SIG-M5 (cell line): Measurements from ENCODE around the gene WNT7B.
"Not testable (repeated sequence)": the region's sequence is repeated elsewhere in the genome, so short reads cannot be mapped to it uniquely, and the experiment has no call there.

Source experiments
- DNase-seq: peaks from one replicate; lab custom pipeline; 2025; lab: John Stamatoyannopoulos, UW

The WNT7B gene

DNA sequence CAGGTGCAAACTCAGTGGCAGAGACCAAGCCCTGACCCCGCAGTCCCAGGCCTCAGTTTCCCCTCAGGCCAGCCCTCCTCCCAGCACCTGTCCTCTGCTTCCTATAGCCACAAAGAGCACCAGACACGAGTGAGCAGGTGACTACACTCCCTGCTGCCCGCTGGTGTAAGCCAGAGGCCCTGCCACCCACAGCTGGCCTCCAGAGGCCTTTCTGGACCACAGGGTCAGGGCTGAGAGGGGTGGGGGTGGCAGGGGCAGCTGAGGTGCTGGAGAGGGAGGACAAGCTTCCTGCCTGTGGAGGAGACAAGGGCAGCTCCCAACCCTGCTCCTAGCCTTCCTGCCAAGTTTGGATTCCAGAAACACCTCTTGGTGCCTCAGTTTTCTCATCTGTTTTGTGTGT lies 31.3 kb upstream of the WNT7B start:
- DNase-seq = no peak

DNA sequence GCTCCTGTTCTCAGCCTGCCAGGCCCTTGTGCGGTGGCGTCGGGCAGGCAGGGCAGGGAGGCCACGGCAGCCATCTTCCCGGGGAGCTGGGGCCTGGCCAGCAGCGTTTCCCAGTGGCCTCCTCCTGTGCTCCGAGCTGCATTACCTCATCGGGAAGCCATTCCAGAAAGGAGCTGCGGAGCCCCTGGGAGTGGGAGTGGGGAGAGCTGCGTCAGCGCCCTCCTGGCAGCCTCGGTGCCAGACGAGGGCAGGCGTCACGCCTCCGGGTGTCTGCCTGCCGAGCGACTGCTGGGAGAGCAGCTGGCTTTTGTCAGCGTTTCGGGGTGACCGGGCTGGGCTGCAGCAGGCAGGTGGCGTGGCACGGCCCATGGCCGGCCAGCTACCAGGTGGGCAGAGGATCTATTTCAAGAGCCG lies 30.9 kb upstream of the WNT7B start:
- DNase-seq = no peak

DNA sequence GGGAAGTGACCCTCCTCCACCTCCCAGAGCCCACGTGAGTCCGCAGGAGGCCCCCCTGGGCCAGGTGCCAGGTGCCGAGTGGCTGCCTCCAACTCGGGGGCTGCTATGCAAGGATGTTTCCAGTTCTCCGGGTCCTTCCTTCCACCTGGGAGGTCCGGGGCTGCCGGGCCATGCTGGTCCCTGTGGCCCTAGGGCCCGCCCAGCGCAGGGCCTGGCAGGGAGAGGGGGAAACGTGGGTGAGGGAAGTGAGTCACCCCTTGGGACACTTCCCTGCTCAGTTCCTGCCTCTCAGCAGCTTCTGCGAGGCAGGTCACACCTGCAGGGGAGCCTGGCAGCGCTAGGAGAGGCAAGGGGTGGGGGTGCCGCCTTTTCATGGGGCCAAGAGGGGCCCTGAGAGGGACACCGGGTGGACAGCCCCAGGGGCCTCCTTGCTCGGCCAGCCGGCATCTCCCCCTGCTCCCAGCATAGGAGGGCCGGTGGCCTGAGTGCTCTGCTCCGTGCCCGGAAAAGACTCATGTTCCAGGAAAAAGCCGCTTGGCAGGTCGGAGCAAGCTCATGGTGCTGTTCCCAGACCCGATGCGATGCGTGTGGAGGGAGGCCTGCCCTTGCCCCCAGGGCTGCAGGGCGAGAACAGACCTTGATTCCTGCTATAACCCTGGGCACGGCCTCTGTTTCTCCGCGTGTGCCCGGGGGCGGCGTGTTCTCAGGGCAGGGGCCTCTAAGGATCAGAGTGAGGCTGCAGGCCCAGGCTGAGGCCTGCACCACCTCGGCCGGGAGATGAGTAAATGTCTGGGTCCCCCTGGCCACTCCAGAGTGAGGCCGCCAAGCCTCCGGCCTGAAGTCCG lies 30.3 kb upstream of the WNT7B start:
- DNase-seq = no peak

DNA sequence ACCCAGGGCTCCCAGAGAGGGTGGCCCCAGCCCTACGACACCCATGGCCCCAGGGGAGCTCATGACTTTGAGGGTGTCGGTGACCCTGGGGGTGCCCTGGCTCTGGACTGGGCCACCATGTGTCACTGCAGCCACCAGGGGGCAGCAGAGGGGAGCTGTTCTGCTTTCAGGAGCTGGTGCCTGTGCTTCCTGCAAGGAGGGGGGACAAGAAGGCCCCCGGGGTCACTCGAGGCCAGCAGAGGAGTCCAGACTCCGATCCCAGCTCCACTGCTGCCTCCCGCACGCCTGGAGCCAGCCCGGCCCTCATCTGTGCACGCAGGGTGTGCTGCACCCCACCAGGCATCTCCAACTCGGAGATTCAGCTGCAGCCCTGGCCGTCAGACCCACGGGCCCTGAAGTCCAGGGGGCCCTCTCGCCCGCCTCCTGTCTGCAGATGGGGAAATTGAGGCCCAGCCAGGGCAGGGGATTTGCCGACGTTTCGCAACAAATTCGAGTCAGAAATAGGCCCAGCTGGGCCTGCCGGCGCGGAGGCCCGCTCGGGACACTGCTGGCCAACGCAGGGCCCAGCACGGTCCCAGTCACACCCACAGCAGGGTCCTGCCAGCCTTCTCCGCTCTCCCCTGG lies 29.5 kb upstream of the WNT7B start:
- DNase-seq = no peak

DNA sequence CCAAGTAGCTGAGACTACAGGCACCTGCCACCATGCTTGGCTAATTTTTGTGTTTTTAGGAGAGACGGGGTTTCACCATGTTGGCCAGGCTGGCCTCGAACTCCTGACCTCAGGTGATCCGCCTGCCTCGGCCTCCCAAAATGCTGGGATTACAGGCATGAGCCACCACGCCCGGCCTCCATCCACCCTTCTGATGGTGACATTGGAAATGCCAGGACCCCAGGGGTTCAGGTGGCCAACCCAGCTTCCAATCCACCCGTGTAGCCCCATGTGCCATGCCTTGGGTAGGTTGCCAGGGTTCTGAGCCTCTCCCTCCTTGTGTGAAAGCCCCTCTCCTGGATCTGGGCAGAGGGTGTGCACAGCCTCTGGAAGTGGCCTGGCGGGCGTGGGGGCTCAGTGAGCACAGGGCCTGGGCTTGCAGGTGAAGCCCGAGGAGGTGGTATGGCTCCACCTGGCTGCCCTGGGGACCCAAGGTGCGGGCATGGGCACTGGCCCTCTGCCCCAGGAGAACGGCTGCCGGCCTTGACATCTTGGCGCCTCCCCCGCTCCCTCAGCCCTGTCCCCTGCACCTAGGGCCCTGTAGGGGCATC lies 28.2 kb upstream of the WNT7B start:
- not testable (repeated sequence) for DNase-seq

DNA sequence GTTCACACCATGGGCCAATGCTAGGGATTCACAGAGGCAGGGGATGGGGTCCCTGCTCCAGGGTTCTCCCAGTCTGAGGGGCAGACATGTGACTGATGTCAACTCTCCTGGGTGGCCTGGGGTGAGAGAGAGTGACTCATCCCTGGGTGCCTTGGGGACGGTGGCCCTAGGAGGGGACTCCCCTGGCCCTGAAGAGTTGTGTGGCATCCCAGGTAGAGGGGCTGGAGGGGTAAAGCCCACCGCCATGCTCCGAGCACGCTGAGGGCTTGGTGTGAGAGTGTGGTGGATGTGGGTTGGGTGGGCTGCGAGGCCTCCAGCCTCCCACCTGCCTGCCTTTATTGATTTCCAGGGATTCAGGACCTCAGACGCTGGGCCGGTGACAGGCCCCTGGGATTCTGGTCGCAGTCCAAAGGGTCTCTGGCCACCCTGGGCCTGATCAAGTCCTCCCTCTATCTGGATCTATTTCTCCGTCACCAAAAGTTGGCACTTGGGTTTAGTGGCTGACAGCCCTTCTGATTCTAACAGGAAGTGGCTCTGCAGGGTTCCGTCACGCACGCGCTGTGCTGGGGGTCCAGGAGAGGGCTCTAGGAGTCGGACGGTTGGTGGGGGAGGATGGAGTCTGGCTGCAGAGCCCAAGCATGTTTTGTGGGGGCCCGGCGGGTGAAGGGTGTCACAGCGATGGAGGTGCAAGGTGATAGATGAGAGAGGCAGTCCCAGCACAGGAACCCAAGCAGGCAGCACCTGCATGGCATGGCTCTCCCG lies 27.3 kb upstream of the WNT7B start:
- DNase-seq = no peak

DNA sequence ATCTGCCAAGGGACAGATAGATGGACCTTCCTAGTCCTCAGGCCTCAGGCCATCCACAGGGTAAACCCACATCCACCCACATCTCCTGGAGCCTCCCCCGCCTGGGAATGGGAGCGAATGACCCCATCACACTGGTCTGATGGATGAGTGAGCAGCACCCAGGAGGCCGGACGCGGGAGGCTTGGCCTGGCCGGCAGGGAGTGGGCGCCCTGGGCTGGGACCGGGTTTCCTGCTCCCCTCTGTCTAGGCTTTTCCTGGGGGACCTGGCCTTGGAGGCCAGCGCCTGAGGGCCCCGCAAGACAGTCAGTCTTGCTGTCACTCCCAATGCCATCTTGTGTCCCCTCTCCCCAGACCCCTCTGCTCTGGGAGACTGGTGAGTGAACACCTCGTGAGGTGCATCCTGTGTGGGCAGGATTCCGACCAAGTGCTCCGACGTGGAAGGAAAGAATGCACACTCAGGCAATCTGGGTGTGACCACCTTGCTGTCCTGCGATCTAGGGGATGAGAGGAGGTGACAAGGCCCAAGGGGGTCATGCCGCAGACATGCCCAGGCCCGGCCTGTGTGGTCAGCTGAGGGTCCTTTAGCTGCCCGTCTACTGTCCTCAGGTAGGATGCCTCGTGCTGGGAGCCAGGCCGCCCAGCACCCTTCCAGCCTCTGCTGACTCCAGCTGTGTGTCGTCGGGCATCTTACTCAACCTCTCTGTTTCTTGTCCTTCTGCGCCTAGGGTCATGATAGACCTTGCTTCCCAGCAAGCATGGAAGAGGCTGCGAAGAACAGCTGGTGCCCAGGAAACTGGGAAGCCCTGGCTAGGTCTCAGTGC lies 26.5 kb upstream of the WNT7B start:
- DNase-seq = no peak

DNA sequence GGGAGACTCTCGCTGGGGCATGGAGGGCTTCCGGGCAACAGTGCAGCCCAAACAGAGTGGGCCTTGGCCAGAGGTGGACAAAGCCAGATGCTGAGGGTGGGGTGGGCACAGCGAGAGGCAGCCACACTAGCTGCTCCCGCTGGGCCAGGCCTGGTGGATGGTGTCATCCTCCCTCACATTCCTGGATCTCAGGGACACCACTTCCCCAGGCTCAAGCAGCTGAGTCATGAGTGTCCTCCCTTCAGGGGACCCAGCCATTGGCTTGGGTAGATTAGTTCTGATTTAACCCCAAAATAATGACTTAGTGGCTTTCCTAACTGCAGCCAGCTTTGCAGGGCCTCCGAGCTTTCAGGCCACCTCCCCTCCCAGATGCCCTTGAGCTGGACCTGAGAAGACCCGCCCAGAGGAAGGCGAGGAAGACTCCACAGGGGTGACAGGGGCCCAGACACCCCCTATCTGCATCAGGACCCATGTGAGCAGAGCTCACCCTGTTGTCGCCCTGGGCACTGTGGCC lies 25.9 kb upstream of the WNT7B start:
- no peak for DNase-seq

DNA sequence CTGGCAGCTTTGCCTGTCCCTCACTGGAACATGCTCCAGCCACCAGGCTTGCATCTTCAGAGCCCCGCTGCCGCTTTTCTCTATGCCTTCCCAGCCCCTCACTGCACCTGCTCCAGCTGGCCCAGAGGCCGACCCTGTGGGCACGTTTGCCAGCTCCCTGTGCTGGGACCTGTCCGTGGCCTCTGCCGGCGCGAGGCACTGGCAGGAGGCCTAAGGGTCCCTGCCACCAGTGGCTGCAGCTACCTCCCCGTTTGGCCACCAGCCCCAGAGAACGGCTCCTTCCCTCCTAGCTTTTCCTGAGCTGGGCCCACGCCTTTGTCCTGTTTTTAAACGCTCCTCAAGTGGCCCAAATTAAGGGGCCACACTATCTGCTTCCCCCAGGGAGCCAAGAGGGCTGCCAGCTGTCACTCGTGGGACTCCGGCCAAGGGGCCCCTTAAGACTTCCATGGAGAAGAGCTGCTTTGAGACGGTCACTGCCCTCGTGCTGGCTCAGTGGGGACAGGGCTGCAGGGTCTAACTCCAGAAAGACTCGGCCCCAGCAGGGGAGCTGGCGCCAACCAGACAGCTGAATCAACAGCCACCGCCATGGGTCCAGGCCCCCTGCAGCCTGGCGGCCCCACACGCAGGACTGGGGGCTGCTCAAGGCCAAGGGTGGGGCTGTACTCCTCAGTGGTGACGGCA lies 24.6 kb upstream of the WNT7B start:
- no peak for DNase-seq

DNA sequence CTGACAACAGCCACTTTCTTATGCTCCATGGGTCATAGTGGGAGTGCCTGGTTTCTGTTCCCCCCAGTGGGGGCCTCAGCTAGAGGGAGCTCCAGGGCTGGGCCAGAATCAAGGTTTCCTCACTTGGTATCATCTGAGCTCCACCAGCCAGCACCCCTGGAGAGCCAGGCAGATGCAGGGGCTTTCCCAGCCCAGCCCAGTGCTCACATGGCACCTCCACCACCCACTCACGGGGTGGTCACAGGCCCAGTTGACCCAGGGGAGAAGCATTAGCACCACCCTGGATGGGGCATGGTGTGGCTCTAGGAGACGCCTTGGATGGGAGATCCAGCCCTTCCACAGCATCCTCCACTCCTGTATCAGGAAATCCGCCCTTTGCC lies 24.1 kb upstream of the WNT7B start:
- no peak for DNase-seq

DNA sequence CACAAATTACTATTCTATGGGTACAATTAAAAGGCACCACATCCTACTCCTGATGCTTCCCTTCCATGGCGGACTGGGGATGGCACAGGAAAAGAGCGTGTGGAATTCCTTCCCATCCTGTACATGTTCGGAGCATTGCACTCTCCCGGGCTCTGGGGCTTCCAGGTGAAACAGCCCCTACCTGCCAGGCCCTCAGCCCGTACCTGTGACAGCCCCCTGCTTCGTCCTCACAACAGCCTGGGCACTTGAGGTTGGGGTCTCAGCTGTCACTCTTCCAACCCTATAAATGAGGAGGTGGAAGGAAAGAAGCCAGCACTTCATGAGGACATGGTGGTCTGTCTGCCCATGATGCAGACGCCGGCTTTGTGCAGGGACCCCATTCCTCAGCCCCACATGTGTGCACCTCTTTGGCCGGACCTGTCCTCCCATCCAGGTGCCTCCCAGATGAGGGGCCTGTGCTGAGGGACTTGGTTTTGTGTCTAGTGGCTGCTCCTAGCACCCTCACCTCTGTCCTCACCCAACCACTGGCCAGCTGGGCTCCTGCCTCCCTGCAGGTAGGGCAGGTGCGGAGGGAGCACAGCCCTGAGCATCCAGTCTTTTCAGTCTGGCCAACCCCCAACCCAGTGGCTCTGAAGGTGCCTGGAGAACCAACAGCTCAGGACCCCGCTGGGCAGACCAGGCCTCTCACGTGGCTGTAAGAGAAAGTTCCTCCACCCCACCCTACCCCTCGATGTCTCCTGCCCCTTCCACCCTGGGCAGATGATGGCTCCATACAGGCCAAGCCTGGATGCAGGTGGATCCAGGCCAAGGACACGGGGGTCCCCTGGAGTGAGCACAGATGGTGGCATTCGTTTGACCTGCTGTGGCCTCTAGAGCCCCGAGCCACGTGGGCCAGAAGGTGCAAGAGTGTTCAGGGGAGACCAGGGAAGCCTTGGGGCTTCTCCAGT lies 23.4 kb upstream of the WNT7B start:
- no peak for DNase-seq

DNA sequence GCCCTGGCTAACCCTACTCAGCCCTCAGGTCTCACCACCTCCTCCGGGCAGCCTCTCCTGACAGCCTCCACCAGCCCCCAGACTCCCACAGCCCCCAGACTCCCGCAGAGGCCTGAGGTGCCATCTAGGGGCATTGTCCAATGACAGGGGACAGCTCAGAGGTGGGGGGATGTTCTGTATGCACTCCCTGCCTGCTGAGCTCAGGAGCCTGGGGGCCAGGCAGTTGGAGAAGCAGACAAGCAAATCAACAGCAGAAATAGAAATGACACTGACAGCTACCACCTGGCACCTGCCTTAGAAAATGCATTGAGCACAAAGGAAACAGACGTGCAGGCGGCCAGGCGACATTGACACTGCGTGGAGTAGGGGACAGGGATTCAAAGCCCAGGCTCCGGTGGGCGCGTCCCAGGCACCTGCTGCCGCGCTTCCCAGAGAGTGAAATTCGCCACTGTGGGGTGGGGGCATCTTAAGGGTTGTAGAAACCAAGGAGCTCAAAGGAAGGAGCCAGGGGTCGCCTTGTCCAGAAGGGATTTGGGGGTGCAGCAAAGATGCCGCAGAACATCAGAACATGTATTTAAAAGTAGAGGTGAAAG lies 22.5 kb upstream of the WNT7B start:
- DNase-seq = no peak

DNA sequence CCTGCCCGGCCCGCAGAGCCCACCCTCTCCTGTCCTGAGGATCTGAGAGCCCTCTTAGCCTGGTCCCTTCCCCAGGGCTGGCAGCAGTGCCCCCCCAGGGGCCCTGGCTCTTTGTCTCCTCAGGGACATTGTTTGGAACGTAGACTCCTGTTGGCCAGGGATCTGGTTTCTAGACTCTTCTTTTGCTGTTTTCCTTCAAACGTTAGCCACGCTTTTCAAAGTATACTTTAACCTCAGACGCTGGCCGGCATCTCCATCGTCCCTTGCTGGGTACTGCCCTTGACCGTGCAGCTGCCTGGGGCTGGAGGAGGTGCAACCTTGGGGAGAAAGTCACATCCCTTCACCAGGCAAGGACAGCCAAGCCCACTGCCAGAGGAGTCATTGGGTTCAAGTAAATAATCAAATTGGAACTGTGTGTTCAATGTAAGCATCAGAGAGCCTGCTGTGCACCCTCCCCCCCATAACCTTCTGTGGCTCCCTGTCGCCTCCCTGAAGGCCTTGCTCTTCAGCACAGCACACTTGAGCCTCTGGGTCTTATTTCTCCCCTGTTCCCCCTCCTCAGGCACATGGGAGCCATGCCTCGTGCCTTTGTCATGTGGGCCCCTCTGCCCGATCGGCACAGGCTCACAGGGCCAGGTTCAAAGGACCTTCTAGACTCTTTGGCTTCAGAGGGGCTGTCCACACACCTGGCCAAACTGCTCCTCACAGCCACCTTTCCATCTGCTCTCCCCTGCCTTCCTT lies 21.8 kb upstream of the WNT7B start:
- DNase-seq = no peak

DNA sequence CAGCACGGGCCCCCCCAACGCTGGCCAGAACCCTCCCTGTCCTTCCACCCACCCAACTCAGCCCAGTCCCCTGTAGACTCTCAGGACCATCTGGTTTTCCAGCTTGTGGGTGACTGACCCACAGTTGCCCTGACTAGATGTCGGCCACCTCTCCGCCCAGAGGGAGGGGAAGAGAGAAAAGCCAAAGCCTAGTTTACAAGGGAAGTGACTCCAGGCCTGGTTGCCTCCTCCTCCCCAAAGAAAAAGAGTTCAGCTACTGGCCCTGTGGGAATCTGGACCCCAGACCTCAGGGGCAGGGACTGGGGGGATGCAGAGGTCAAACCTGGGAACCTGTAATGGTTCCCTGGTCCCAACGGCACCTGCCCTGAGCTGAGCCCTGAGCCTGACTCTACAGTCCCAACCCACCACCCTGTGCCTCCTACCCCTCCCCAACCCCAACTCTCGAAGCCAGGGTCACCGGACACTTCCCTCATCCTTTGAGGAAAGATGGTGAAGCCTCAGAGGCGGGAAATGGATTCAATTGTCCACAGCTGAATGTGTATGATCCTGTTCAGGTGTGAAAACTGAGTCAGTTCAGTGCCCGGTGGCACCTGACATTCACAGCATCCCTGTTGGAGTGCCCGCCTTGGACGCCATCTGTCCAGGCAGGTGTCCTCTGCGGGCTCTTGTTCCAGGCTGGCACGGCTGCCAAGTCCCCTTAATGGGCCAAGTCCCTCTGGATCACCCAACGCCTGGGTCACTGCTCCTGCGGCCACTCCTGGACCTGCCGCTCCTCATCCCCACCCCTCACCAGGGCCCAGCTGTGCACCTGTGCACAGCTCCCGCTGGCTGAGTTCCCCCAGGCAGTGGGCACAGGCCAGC lies 21.0 kb upstream of the WNT7B start:
- no peak for DNase-seq

DNA sequence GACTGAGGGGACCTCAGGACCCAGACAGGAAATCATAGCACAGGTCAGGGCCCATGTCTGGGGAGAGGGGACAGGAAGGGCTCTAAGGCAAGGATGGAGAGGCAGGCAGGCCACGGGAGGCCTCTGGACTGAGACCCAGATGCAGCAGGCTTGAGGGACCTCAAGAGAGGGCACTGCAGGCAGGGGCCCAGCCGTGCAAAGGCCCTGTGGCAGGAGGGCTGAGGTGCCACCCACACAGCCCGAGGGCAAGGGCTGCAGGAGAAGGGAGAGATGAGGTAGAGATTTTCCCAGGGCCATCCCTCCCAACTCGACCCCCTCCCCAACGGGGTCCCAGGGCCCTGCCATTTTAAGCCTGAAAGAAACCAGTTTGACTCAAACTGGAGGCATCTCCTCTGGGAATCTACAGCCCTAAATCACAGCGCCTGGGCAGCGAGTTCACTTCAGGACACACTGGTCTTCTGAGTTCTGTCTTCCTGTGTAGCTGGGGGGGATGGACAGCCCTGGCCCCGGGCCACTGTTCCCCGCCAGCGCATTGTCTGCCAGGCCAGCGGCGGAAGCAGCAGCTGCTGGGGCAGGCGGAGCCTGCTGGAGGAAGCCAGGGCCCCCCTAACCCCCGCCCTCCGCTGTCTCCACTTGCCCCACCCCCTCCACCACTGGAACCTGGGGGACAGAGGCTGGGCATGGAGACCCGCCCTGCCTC lies 20.3 kb upstream of the WNT7B start:
- DNase-seq = no peak

DNA sequence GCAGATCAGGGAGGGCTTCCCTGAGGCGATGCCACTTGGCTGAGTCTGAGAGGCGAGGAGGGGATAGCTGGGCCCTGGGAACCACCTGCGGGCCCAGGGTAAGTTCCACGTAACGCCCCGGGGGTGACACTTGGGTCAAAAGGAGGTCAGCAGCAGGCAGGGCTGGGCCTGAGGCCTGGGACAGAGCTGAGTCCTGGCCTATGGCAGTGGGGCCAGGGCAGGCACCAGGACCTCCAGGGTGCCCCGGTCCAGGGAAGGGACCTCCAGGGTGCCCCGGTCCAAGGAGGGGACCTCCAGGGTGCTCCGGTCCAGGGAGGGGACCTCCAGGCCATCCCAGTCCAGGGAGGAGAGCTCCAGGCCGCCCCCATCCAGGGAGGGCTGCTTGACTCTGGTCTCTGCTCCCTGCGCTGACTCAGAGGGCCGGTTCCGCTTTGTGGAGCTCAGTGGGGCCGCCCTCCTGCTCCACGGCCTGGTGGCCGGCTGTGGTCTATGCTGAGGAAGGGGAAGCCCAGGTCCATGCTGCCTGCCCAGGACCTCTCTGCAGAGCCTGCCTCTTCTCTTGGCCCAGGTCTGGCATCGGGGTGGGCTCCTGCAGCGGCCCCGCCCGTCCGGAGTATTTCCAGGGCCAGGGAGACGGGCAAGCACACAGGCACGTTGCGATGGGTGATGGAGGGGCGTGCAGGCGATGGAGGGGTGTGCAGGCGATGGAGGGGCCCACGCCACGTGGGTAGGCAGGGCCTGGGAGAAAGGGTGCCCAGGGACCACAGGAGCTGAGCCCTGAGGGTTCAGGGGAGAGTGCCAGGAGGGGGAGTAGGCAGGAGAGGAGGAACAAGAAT lies 19.5 kb upstream of the WNT7B start:
- no peak for DNase-seq
